Measurements from ENCODE around the gene BLNK.

Gene BLNK

DNA sequence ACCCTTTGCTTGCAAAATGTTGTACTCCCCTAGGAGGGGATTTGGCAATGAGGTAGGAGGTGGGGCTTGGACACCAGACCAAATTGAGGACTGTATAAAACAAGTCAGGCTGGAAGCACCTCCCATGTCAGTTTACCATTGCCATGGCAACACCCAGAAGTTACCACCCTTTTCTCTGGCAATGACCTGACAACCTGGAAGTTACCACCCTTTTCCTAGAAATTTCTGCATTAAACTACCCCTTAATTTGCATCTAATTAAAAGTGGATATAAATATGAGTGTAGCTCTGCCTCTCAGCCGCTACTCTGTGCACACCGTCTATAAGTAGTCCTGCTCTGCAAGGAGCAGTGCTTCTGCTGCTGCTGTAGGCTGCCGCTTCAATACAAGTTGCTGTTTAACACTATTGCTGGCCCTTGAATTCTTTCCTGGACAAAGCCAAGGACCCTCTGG, 7.8 kb upstream of the BLNK start:
- Histone ChIP-seq H3K9me3 (ENCODE audit: control insufficient read depth, insufficient read depth, low read length) (no peaks in the 10 kb centered on the region), H3K4me1 (ENCODE audit: insufficient read depth, low read length) (no peaks in the 10 kb centered on the region), H3K9ac (ENCODE audit: low read depth, low read length) (no peak overlapping the region), H3K36me3 (ENCODE audit: insufficient read depth, low read length) (no peaks in the 10 kb centered on the region)

DNA sequence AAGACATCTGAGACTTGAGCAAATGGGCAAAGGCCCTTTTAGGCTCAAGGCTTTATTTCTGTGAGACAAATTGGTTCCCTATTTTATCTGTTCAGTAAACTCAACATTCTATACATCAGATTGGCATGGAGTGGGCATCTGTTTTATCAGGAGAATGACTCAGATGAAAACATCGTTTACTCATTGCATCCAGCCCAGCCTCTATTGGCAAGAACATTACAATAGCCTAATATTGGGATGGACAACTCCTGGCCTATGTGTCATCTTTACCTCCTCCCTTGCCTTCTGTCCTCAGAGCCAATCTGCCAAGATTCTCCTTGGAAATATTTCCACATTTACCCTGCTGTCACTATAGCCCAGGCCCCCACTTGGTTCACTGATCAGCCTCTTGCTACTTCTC, 5.5 kb upstream of the BLNK start:
- H3K36me3 ChIP-seq (ENCODE audit: insufficient read depth, low read length): no peaks in the 10 kb centered on the region
- H3K9me3 ChIP-seq (ENCODE audit: control insufficient read depth, insufficient read depth, low read length): no peaks in the 10 kb centered on the region
- no peak overlapping the region for H3K9ac ChIP-seq (ENCODE audit: low read depth, low read length)
- no peaks in the 10 kb centered on the region for H3K4me1 ChIP-seq (ENCODE audit: insufficient read depth, low read length)

DNA sequence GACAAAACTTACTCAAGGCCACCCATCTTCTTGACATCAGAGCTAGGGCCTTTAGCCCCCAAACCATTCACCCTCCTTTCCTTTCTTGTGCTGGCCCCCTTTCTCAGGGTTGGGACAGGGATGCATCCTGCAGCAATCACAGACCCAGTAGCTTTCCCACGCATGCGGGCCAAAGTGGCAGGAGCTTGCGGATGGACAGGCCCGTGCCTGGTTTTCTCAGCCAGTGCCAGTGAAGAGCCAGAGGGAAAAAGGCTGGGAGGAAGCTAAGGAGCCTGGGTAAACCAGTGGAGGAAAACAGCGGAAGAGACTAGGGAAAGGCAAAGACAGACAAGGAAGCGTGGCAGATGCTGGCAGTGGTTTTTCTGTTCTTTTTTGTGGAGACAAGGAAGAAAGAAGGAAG, 5.1 kb upstream of the BLNK start:
- H3K9me3 ChIP-seq (ENCODE audit: control insufficient read depth, insufficient read depth, low read length): no peaks in the 10 kb centered on the region
- no peak overlapping the region for H3K9ac ChIP-seq (ENCODE audit: low read depth, low read length)
- no peaks in the 10 kb centered on the region for H3K36me3 ChIP-seq (ENCODE audit: insufficient read depth, low read length)
- H3K4me1 ChIP-seq (ENCODE audit: insufficient read depth, low read length): no peaks in the 10 kb centered on the region

DNA sequence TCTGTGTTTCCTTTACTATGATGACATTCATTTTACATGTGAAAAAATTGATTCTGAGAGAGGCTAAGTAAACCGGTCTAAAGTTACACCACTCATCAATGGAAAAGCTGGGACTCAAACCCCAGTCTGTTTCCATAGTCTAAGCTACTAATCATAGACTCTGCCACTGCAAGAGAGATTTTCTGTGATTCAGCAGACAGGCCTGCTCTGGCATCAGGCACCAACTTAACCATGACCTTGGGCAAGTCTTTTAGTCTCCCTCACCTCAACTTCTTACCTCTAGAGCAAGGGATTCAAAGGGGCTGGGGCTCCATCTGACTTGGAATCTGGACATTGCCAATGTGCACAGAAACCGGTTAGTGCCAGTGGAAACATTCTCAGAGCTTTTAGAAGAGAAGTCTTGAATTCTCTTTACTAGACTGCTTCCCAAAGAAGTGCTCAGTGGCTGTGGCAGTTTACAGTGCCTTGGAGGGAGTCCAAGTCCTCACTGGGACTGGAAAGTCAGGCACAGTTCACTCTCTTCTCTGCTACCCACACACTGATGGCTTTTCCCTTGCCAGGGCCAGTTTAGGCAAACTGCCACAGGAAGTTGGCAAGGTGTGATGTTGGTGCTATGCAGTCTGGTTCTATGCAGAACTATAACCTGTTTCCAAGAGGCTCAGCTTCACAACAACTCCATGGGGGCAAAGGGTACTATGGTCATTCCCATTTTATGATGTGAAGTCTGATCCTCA, 4.5 kb upstream of the BLNK start:
- no peaks in the 10 kb centered on the region for H3K9me3 ChIP-seq (ENCODE audit: control insufficient read depth, insufficient read depth, low read length)
- H3K36me3 ChIP-seq (ENCODE audit: insufficient read depth, low read length): no peaks in the 10 kb centered on the region
- no peaks in the 10 kb centered on the region for H3K4me1 ChIP-seq (ENCODE audit: insufficient read depth, low read length)
- no peak overlapping the region for H3K9ac ChIP-seq (ENCODE audit: low read depth, low read length)

DNA sequence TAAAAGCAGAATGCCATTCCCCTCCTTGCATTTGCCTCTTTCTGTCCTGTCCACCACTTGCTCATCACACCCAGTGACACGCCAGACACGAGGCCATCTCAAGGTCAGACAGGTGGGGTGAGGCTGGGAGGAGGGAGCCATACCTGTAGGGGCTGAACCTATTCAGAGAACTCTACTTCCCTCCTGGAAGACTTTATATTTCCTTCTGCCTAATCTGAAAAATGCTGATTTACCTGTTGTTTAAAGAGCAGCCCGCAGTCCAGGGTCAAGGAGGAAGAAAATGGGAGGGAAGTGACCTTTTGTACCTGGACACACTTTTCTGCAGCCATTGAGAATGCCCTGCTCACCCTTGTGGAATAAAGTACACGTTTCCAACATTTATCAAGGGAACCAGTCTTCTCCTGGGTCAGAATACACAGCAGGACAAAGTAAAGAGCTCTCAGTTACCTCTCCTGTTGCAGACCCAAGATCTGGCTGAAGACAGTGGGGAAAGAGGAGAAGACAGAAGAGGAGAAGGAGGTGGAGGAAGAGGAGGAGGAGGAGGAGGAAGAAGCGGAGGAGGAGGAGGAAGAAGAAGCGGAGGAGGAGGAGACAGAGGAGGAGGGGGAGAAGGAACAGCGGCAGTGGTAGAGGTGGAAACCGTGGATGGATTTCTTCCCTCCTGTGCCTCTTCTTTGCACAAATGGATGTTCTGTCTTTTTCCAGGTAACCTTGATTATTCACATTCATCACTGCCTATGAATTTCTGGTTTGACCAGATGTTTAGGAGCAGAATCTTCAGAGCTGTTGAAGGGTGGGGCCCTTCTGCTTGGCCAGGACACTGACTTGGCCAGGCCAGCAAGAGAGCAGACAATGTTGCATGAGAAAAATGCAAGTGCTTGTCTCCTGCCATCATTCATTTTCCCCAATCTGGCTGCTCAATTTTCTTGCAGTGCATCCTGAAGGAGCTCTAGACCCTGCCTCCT, 1.2 kb upstream of the BLNK start:
- H3K9ac ChIP-seq (ENCODE audit: low read depth, low read length): no peak overlapping the region
- H3K9me3 ChIP-seq (ENCODE audit: control insufficient read depth, insufficient read depth, low read length): no peaks in the 10 kb centered on the region; the same call in 1 of the 2 replicates
- H3K4me1 ChIP-seq (ENCODE audit: insufficient read depth, low read length): no peaks in the 10 kb centered on the region
- H3K36me3 ChIP-seq (ENCODE audit: insufficient read depth, low read length): no peaks in the 10 kb centered on the region

DNA sequence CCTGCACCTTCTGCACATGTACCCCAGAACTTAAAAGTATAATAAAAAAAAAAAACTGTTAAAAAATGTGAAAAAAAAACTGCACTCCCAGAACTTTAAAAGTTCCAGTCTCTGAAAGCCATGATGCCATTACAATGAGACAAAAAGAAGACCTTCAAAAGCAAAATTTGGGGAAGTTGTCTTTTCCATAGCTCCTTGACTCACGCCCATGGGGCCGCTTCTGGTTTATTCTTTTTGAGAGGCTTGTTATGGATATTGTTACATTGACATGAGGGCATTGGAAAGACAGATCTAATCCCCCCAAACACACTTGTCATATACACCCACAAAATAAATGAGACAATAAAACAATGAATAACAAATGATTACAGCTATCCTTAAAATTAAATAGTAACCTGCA, 798 bp downstream of the BLNK start:
- H3K36me3 ChIP-seq (ENCODE audit: insufficient read depth, low read length): no peaks in the 10 kb centered on the region
- H3K9ac ChIP-seq (ENCODE audit: low read depth, low read length): no peak overlapping the region
- H3K9me3 ChIP-seq (ENCODE audit: control insufficient read depth, insufficient read depth, low read length): no peaks in the 10 kb centered on the region; the same call in 1 of the 2 replicates
- H3K4me1 ChIP-seq (ENCODE audit: insufficient read depth, low read length): no peaks in the 10 kb centered on the region

DNA sequence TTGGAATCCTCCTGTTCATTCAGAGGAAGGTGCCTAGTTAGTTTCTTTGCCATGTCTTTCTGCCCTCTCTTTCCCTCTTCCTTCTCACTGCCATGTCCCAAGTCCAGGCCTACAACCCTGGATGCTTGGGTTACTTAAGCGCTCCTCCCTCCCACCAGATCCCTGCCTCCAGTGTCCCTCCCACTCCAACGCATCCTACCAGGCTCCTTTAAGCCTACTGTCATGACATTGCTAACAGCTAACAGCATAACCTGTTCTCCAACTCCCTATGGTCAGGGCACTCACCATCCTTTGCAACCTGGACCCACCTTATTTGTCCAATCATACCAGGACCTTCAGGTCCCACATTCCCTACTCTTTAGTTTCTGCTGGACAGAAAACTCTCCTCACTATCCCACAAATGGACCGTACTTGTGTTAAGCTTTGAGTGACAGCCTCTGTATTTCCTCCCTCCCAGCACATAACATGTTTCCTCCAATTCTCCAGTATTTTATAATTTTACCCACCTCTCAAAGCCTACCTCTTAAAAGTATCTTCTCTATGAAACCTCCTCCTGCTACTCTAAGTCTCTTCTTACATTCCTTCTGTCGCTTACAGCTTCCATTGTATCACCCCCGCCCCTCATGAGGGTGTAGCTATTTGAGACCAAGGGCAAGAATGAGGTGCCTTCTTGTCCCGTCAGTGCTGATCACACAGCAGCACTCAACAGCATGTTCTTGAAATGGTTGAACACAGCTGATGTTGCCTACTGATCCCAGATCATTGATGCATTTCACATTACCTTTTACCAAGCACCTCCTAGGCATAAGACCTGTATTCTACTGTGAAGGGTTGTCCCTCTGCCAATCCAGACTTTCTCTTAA, 1.7 kb downstream of the BLNK start:
- no peaks in the 10 kb centered on the region; the same call in 1 of the 2 replicates for H3K9me3 ChIP-seq (ENCODE audit: control insufficient read depth, insufficient read depth, low read length)
- H3K9ac ChIP-seq (ENCODE audit: low read depth, low read length): no peak overlapping the region
- no peaks in the 10 kb centered on the region for H3K4me1 ChIP-seq (ENCODE audit: insufficient read depth, low read length)
- no peaks in the 10 kb centered on the region for H3K36me3 ChIP-seq (ENCODE audit: insufficient read depth, low read length)

DNA sequence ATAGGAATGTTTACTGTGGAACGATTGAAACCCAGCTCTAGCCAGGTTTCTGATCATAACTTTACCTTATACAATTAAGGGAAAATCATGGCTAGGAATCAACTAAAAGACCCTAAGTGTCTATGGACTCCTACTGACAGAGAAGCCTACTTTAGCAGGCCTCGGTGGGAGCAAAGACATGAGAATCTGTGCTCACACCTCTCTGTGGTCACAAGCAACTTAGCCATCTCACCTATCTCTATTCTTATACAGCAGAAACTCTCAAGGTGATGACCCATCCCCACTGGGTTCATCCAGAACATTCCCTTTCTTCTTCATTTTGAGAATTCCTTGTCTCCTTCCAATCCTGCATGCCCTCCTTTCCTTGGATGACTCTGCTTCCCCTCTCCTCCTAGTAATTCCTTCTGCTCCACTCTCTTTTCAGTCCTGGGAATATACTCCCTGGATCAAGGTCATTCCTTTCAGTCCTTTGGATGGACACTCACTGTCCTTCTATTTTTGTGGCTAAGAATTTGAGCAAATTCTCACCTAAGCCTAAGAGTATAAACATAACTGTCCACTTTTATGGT, 2.9 kb downstream of the BLNK start:
- Histone ChIP-seq H3K36me3 (ENCODE audit: insufficient read depth, low read length) (no peaks in the 10 kb centered on the region), H3K9ac (ENCODE audit: low read depth, low read length) (no peak overlapping the region), H3K4me1 (ENCODE audit: insufficient read depth, low read length) (peaks cover 1% of the 10 kb centered on the region; the same call in 1 of the 2 replicates), H3K9me3 (ENCODE audit: control insufficient read depth, insufficient read depth, low read length) (no peaks in the 10 kb centered on the region; the same call in 1 of the 2 replicates)

DNA sequence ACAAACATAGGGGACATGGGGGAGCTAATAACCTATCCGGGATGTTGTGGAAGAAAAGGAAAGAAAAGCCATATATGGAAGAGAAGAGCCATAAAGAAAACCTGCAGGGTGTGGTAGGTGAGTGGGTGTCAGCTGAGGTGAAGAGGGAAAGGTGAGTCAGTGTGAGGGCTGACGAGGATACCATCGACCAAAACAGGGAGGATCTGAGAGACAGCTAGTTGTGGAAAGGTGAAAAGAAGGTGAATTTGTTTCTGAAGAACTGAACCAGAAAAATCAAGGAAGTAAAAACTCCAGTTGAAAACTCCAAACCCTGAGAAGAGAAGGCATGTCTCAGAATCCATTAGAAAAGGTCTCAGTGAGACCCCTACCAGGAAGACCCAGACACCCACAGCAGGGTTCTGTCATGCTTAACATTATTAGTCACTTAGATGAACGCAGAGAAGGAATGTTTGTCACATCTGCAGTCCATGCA, 4.1 kb downstream of the BLNK start:
- no peaks in the 10 kb centered on the region for H3K36me3 ChIP-seq (ENCODE audit: insufficient read depth, low read length)
- H3K9ac ChIP-seq (ENCODE audit: low read depth, low read length): no peak overlapping the region
- H3K4me1 ChIP-seq (ENCODE audit: insufficient read depth, low read length): peaks cover 3% of the 10 kb centered on the region; the same call in 1 of the 2 replicates
- H3K9me3 ChIP-seq (ENCODE audit: control insufficient read depth, insufficient read depth, low read length): no peaks in the 10 kb centered on the region; the same call in 1 of the 2 replicates

DNA sequence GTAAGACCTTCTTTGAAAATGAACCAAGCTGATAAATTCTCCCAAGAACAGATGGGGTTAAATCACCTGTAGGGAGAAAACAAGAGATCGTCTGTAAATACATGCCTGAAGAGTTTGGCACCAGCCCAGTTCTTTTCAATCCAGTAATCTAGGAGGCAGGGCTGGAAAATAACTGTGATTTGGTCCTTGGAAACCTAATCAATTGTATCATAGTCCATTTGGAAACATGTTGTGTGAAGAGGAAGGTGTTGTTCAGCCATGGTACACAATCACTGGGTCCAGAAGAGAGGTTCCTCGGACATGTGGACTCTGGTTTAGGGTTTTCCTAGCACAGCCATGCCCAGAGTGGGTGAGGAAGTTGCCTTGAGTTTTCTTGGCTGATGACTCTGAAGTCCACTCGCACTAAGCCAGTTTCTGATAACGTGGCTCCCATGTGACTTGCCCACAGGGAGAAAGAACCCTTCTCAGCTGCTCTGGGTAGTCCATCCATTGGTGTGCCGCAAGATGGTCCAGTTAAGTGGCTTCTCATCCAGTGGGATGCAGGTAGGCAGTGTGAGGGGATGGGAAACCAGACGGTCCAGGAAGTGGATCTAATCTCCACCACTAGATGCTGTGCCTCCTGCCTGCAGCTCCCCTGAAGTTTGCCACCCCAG, 5.1 kb downstream of the BLNK start:
- H3K4me1 ChIP-seq (ENCODE audit: insufficient read depth, low read length): peaks cover 3% of the 10 kb centered on the region; the same call in 1 of the 2 replicates
- no peaks in the 10 kb centered on the region for H3K36me3 ChIP-seq (ENCODE audit: insufficient read depth, low read length)
- H3K9ac ChIP-seq (ENCODE audit: low read depth, low read length): no peak overlapping the region
- no peaks in the 10 kb centered on the region; the same call in 1 of the 2 replicates for H3K9me3 ChIP-seq (ENCODE audit: control insufficient read depth, insufficient read depth, low read length)

DNA sequence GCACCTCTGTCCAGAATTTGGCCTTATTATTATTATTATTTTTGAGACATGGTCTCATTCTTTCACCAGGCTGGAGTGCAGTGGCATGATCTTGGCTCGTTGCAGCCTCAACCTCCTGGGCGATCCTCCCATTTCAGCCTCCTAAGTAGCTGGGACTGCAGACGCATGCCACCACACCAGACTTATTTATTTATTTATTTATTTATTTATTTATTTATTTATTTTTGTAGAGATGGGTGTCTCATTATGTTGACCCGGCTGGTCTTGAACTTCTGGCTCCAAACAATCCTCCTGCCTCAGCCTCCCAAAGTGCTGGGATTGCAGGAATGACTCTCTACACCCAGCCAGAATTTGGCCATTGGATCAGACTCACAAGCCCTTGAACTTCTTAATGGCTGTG, 6.4 kb downstream of the BLNK start:
- H3K9ac ChIP-seq (ENCODE audit: low read depth, low read length): no peak overlapping the region
- no peaks in the 10 kb centered on the region for H3K36me3 ChIP-seq (ENCODE audit: insufficient read depth, low read length)
- H3K4me1 ChIP-seq (ENCODE audit: insufficient read depth, low read length): peaks cover 3% of the 10 kb centered on the region; the same call in 1 of the 2 replicates
- H3K9me3 ChIP-seq (ENCODE audit: control insufficient read depth, insufficient read depth, low read length): no peaks in the 10 kb centered on the region; the same call in 1 of the 2 replicates

DNA sequence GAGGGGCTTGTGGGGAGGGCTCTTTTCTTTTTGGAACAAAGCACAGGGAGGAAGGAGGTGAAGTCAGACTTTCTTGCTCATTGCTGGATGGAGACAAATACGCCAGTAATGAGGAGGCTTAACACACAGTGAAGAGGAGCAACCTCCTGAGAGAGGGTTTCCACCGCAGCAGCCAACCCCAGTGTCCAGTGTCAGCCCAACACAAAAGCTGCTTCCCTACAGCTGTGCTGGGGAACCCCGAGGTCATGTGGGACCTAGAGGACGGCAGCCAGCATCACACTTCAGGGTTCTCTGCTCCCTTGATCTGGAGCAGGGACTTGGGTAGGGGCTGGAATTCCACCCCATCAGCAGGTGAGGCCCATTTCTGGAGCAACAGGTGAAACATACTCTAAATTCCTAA, 7.7 kb downstream of the BLNK start:
- no peaks in the 10 kb centered on the region for H3K36me3 ChIP-seq (ENCODE audit: insufficient read depth, low read length)
- H3K9ac ChIP-seq (ENCODE audit: low read depth, low read length): no peak overlapping the region
- H3K4me1 ChIP-seq (ENCODE audit: insufficient read depth, low read length): peaks cover 3% of the 10 kb centered on the region; the same call in 1 of the 2 replicates
- no peaks in the 10 kb centered on the region; the same call in 1 of the 2 replicates for H3K9me3 ChIP-seq (ENCODE audit: control insufficient read depth, insufficient read depth, low read length)

DNA sequence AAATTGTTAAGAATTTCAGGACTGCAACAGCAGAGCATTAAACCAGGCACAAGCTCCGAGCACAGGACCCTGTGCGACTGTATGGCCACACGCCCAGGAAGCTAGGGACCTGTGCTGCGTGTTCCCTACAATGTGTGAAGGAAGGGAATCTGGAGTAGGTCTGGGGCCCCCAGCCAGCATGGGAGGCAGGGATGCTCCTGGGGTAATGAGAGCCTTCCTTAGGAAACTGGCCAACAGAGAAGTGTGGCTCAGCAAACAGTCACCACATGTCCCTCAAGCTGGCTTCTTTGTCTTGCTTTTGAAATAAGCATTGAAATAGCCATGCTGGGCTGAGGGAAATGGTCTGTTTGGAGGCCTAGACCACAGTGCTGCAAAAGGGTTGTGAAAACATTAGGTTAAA, 8.2 kb downstream of the BLNK start:
- Histone ChIP-seq H3K36me3 (ENCODE audit: insufficient read depth, low read length) (no peaks in the 10 kb centered on the region), H3K9me3 (ENCODE audit: control insufficient read depth, insufficient read depth, low read length) (no peaks in the 10 kb centered on the region), H3K4me1 (ENCODE audit: insufficient read depth, low read length) (peaks cover 3% of the 10 kb centered on the region; the same call in 1 of the 2 replicates), H3K9ac (ENCODE audit: low read depth, low read length) (no peak overlapping the region)

Measured in ES-I3 (cell line).